NT2/D1 (cell line): ENCODE data around the gene CCR2.

Source experiments
- SUZ12 ChIP-seq: IDR thresholded peaks from 2 replicates; pipeline ENCODE4 v1.6.1; 2011; ENCODE audit not compliant: insufficient read length, insufficient read depth; ENCODE audit errors: extremely low read depth
- YY1 ChIP-seq: IDR thresholded peaks from 2 replicates; pipeline ENCODE4 v1.6.1; 2011; ENCODE audit not compliant: insufficient read length, insufficient read depth
- ZNF274 ChIP-seq: IDR thresholded peaks from 2 replicates; pipeline ENCODE4 v1.6.1; 2011; ENCODE audit warnings: mild to moderate bottlenecking, low read depth, low read length

GRCh38 chr3:46356909-46357308 is 3.0 kb downstream of the CCR2 start:
- TF ChIP-seq YY1, result no peak
- no peak for TF ChIP-seq ZNF274
- no peak for TF ChIP-seq SUZ12
